Fibroblast of lung (primary cell): ENCODE data around the gene WNT5B. TPM values are rescaled to one million over a fixed set of nuclear protein-coding genes. Genes with fewer than 3 reads are reported as not detected.
A peak's percentile ranks its signal among the peaks of the same experiment; 100 is the strongest.

Experiments
- DNase-seq, 2 donors: peaks; one replicate each; pipeline versions ENCODE4 v3.0.0 to v3.0.0-alpha.2; 2010; ENCODE audit warnings: low read depth in 2 of 2
- H2AFZ ChIP-seq: 2 replicates; pipeline ENCODE4 v1.5.1; 2012; ENCODE audit warnings: low read length, control low read depth, inconsistent platforms
- H3K27ac ChIP-seq: 2 replicates; pipeline ENCODE4 v1.5.1; 2011; ENCODE audit warnings: low read length, control low read depth; ENCODE audit not compliant: insufficient read depth
- H3K27me3 ChIP-seq: 2 replicates; pipeline ENCODE4 v1.5.1; 2011; ENCODE audit warnings: mild to moderate bottlenecking, low read length; ENCODE audit not compliant: control insufficient read depth, insufficient read depth
- H3K36me3 ChIP-seq: 2 replicates; pipeline ENCODE4 v1.5.1; 2011; ENCODE audit warnings: low read length; ENCODE audit not compliant: control insufficient read depth, insufficient read depth
- H3K4me1 ChIP-seq: 2 replicates; pipeline ENCODE4 v1.5.1; 2011; ENCODE audit warnings: low read length; ENCODE audit not compliant: control insufficient read depth, insufficient read depth; ENCODE audit errors: extremely low read depth
- H3K4me2 ChIP-seq: 2 replicates; pipeline ENCODE4 v1.5.1; 2011; ENCODE audit warnings: low read length, control low read depth; ENCODE audit not compliant: insufficient read depth; ENCODE audit errors: extremely low read depth
- H3K4me3 ChIP-seq, 4 experiments: fragments of 200-600 bp in 1 of 4; sonication (generic) in 1 of 4; replicated peaks in 1 of 4; 2 replicates each; pipeline ENCODE4 v1.5.1; 2011 to 2016; ENCODE audit warnings: low read length in 4 of 4, low read depth in 3 of 4, mild to moderate bottlenecking in 3 of 4, control low read depth in 2 of 4, inconsistent platforms in 1 of 4, mixed read lengths in 1 of 4; ENCODE audit not compliant: insufficient read depth in 1 of 4; ENCODE audit errors: control extremely low read depth in 1 of 4
- H3K79me2 ChIP-seq: 2 replicates; pipeline ENCODE4 v1.5.1; 2012; ENCODE audit warnings: mild to moderate bottlenecking, low read length, inconsistent platforms; ENCODE audit not compliant: control insufficient read depth, insufficient read depth
- H3K9ac ChIP-seq: 2 replicates; pipeline ENCODE4 v1.5.1; 2011; ENCODE audit warnings: mild to moderate bottlenecking, low read length, control low read depth; ENCODE audit not compliant: insufficient read depth
- H3K9me3 ChIP-seq: 2 replicates; pipeline ENCODE4 v1.5.1; 2012; ENCODE audit warnings: low read depth, low read length; ENCODE audit not compliant: control insufficient read depth, insufficient read depth
- H4K20me1 ChIP-seq: 2 replicates; pipeline ENCODE4 v1.5.1; 2011; ENCODE audit warnings: low read length; ENCODE audit not compliant: control insufficient read depth, insufficient read depth; ENCODE audit errors: extremely low read depth
- EZH2 ChIP-seq: IDR thresholded peaks from 2 replicates; pipeline ENCODE4 v1.5.1; 2012; ENCODE audit warnings: low read length, control low read depth, mild to moderate bottlenecking; ENCODE audit errors: missing control alignments
- polyA plus RNA-seq, 2 donors: library from polyadenylated mRNA; depleted of rRNA in 1 of 2; stranded (reverse) in 1 of 2; unstranded in 1 of 2; fragments of >200 nt; gene quantifications; 2 replicates each; pipeline ENCODE4 v1.2.1, GENCODE V29; 2011 to 2012; ENCODE audit warnings: missing spikeins in 1 of 2
- total RNA-seq: library from RNA; depleted of rRNA; stranded (reverse); fragments of >200 nt; gene quantifications from 2 replicates; pipeline ENCODE4 v1.2.1, GENCODE V29; 2014
- TF ChIP-seq, protein P1 (sequence below), 2 donors: IDR thresholded peaks in 1 of 2; conservative IDR thresholded peaks in 1 of 2; 1 replicate in 1 of 2; 2 replicates in 1 of 2; pipeline ENCODE4 v1.5.1; 2011 to 2012; ENCODE audit warnings: low read length in 2 of 2, control low read depth in 1 of 2, inconsistent platforms in 1 of 2, low read depth in 1 of 2, mild to moderate bottlenecking in 1 of 2

Gene WNT5B
- total and polyA plus RNA-seq, 2 donors (not counting 1 experiment from before 2014, with no cell fraction given) = 46.9 to 105 TPM

DNA sequence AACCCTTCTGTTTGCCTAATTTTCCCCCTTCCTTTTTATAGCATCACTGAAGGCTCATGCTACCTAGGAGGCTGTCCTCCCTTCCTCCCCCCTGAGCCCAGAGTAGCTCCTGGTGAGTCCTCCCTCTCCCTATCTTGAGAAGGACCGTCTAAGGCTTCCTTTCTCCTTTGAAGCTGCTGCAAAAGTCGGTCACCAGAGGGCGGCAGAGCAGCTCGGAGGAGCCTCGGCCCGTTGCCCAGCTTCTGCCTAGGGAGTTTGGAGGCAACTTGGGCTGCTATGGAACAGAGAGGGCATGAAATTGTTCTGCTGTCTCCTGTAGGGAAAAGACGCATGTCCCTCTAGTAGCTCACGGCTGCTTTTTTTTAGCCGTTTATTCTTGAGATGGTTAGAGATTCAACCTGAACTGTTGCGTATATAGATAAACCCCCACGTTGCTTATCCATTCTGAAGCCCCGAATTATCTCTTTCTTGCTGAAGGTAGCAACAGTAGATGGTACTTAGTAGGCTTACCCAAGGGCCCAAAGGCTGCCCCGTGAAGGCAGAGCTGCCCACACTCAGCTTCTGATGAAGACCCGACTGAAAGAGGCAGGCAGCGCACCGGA is 5.7 kb downstream of the WNT5B start:
- Histone ChIP-seq H3K27me3 (no peaks in the 10 kb centered on the region), H3K4me2 (no peak overlapping the region), H3K9ac (no peak overlapping the region), H4K20me1 (no peaks in the 10 kb centered on the region), H3K36me3 (peaks cover 5% of the 10 kb centered on the region), H3K79me2 (peaks cover 4% of the 10 kb centered on the region), H3K9me3 (no peaks in the 10 kb centered on the region), H3K4me1 (peaks cover 3% of the 10 kb centered on the region), H2AFZ (no peak overlapping the region), H3K27ac (no peak overlapping the region), H3K4me3 (no peak overlapping the region)
- TF ChIP-seq, protein P1, sequence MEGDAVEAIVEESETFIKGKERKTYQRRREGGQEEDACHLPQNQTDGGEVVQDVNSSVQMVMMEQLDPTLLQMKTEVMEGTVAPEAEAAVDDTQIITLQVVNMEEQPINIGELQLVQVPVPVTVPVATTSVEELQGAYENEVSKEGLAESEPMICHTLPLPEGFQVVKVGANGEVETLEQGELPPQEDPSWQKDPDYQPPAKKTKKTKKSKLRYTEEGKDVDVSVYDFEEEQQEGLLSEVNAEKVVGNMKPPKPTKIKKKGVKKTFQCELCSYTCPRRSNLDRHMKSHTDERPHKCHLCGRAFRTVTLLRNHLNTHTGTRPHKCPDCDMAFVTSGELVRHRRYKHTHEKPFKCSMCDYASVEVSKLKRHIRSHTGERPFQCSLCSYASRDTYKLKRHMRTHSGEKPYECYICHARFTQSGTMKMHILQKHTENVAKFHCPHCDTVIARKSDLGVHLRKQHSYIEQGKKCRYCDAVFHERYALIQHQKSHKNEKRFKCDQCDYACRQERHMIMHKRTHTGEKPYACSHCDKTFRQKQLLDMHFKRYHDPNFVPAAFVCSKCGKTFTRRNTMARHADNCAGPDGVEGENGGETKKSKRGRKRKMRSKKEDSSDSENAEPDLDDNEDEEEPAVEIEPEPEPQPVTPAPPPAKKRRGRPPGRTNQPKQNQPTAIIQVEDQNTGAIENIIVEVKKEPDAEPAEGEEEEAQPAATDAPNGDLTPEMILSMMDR (conservative IDR thresholded peaks at IDR 0.05 in 1 of 2, IDR thresholded peaks at IDR 0.05 in 1 of 2; ENCODE audit: low read depth in 1 of 2, low read length in 2 of 2) = peak; percentile 73 to 95
- TF ChIP-seq EZH2 = no peak
- peak; percentile 57 to 76 for DNase-seq

DNA sequence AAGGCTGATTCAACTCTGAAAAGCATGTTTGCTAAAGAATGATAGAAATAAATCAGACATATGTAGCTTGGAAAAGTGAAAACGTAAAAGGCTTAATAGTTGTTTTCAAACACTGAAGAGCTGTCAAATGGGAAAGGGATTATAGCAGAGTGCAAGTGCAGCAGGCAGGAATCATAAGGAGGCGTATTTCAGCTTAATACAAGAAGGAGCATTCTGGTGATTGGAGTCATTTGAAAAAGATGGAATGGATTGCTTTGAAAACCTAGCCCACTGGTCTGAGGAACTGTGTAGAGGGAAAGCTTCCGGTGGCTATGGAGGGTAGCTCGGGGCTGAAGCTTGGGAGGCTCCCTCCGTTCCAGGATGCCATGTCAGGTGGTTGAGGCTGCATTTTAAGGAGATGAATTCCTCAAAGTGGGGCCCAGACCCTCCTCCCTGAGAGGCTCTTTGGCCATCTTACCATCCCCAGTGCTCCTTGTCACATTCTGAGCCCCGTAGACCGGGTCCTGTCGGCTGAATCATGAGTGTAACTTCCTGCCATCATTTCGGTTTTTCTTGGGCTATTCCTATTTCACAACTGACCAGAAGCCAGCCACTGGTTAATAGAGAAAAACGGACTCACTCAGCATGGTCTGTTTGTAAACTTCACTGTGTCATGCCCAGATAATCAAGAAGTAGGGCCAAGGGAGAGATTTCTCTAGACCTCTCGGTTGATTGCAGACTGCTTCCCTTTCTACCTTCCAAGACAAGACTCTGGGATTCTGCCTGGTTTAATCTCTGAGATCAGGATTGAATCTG is 6.5 kb downstream of the WNT5B start:
- no peak overlapping the region for H2AFZ ChIP-seq
- peaks cover 8% of the 10 kb centered on the region for H3K36me3 ChIP-seq
- peaks cover 3% of the 10 kb centered on the region for H3K4me1 ChIP-seq
- H3K9ac ChIP-seq = no peak overlapping the region
- no peaks in the 10 kb centered on the region for H4K20me1 ChIP-seq
- no peaks in the 10 kb centered on the region for H3K27me3 ChIP-seq
- no peak for DNase-seq
- H3K9me3 ChIP-seq = no peaks in the 10 kb centered on the region
- H3K4me3 ChIP-seq = no peak overlapping the region
- TF ChIP-seq EZH2 = no peak
- TF ChIP-seq, protein P1 (conservative IDR thresholded peaks at IDR 0.05 in 1 of 2, IDR thresholded peaks at IDR 0.05 in 1 of 2; ENCODE audit: low read depth in 1 of 2, low read length in 2 of 2) = no peak
- H3K27ac ChIP-seq = no peak overlapping the region
- H3K4me2 ChIP-seq = no peak overlapping the region
- H3K79me2 ChIP-seq = peaks cover 4% of the 10 kb centered on the region

DNA sequence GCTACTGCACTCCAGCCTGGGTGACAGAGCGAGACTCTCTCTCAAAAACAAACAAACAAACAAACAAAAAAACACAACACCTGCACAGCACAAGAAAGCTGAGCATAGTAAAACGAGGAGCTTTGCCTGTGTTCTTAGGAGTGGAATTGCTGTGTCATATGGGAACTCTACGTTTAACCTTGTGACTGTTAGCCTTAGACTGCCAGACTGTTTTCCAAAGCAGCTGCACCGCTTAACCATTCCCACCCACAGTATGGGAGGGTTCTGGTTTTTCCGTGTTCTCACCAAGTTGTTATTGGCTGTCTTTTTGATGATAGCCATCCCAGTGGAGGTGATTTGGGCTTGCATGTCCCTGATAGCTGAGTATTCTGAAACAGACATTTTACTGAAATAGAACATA is 9.2 kb downstream of the WNT5B start:
- Histone ChIP-seq H3K27ac (no peak overlapping the region), H3K9ac (no peak overlapping the region), H2AFZ (no peak overlapping the region), H3K79me2 (peaks cover 6% of the 10 kb centered on the region), H3K27me3 (no peaks in the 10 kb centered on the region), H3K4me2 (no peak overlapping the region), H4K20me1 (no peaks in the 10 kb centered on the region), H3K4me1 (no peaks in the 10 kb centered on the region), H3K36me3 (peaks cover 5% of the 10 kb centered on the region), H3K9me3 (no peaks in the 10 kb centered on the region), H3K4me3 (no peak overlapping the region)
- no peak for DNase-seq
- TF ChIP-seq EZH2 = no peak
- TF ChIP-seq, protein P1 (conservative IDR thresholded peaks at IDR 0.05 in 1 of 2, IDR thresholded peaks at IDR 0.05 in 1 of 2; ENCODE audit: low read depth in 1 of 2, low read length in 2 of 2) = no peak
